ENCODE measurements around the gene TSEN34.

DNA sequence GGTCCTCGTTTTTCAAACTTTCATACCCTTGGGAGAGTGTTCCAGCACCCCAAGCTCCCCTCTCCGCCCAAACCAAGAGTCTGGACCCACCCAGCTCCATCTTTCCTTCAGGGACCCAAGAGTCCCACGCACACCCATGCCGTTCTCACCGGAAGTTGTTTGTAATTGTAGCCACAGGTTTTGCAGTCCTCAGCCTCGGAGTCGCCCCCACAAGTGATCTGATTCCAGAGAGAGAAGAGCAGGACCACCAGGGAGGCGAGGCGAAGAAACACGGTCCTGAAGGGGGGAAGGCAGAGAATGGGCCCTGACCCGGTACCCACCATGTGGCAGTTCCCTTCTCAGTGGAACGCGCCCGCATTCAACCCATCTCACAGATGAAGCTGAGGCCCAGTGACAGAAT, 28.2 kb upstream of the TSEN34 start:
- TF ChIP-seq, protein P1, sequence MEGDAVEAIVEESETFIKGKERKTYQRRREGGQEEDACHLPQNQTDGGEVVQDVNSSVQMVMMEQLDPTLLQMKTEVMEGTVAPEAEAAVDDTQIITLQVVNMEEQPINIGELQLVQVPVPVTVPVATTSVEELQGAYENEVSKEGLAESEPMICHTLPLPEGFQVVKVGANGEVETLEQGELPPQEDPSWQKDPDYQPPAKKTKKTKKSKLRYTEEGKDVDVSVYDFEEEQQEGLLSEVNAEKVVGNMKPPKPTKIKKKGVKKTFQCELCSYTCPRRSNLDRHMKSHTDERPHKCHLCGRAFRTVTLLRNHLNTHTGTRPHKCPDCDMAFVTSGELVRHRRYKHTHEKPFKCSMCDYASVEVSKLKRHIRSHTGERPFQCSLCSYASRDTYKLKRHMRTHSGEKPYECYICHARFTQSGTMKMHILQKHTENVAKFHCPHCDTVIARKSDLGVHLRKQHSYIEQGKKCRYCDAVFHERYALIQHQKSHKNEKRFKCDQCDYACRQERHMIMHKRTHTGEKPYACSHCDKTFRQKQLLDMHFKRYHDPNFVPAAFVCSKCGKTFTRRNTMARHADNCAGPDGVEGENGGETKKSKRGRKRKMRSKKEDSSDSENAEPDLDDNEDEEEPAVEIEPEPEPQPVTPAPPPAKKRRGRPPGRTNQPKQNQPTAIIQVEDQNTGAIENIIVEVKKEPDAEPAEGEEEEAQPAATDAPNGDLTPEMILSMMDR (IDR thresholded peaks at IDR 0.05; ENCODE audit: low read depth, low read length): no peak
- TF ChIP-seq EZH2phosphoT487 (IDR thresholded peaks at IDR 0.05; ENCODE audit: low read depth): no peak

Measured in OCI-LY3 (cell line).